ENCODE measurements around the gene PPP2R2B.

PPP2R2B gene

DNA sequence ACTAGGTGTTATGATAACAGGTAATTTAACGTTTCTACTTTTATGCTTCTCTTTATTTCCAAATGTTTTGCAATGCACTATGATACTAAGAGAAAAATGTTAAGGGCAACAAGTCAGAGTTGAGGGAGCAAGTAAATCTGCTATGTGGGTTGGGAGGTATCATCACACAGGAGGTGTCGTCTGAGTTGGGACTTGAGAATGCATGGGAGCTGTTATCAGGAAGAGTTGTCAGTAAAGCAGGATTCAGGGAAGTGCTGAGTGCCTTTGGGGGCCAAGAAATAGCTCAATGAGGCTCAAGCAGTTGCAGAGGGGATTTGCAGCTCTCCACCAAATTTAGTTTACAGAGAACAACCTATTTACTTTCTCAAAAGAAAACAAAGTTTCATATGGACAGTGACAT, 108.0 kb downstream of the PPP2R2B start:
- no peaks in the 10 kb centered on the region for H3K36me3 ChIP-seq (ENCODE audit: control insufficient read depth in 2 of 2, insufficient read depth in 2 of 2, low read length in 2 of 2)
- no peaks in the 10 kb centered on the region for H3K4me1 ChIP-seq (ENCODE audit: control insufficient read depth in 2 of 2, insufficient read depth in 2 of 2, low read length in 2 of 2)
- H3K9ac ChIP-seq (ENCODE audit: low read depth in 1 of 2, low read length in 2 of 2) = no peak overlapping the region
- no peak overlapping the region for H3K27ac ChIP-seq (ENCODE audit: low read depth in 2 of 2, low read length in 2 of 2)
- no peak overlapping the region for H3K4me3 ChIP-seq (ENCODE audit: low read length in 2 of 2)
- no peaks in the 10 kb centered on the region for H3K27me3 ChIP-seq (ENCODE audit: control insufficient read depth in 2 of 2, insufficient read depth in 2 of 2, low read length in 2 of 2)
- H3K9me3 ChIP-seq (ENCODE audit: control insufficient read depth in 2 of 2, low read length in 2 of 2) = no peaks in the 10 kb centered on the region

DNA sequence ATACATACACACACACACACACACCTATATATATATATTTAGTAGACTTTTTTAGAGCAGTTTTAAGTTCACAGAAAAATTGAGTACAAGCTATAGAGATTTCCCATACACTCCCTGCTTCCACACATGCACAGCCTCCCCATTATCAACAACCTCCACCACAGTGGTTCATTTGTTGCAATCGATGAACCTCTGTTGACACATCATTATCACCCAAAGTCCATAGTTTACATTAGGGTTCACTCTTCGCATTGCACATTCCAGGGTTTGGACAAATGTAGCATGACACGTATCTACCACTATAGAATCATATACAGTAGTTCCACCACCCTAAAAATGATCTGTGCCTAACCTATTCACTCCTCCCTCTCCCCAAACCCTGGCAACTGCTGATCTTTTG, 111.0 kb downstream of the PPP2R2B start:
- H3K27ac ChIP-seq (ENCODE audit: low read depth in 2 of 2, low read length in 2 of 2) = no peak overlapping the region
- H3K36me3 ChIP-seq (ENCODE audit: control insufficient read depth in 2 of 2, insufficient read depth in 2 of 2, low read length in 2 of 2) = no peaks in the 10 kb centered on the region
- H3K4me1 ChIP-seq (ENCODE audit: control insufficient read depth in 2 of 2, insufficient read depth in 2 of 2, low read length in 2 of 2) = no peaks in the 10 kb centered on the region
- H3K27me3 ChIP-seq (ENCODE audit: control insufficient read depth in 2 of 2, insufficient read depth in 2 of 2, low read length in 2 of 2) = no peaks in the 10 kb centered on the region
- H3K4me3 ChIP-seq (ENCODE audit: low read length in 2 of 2) = no peak overlapping the region
- no peaks in the 10 kb centered on the region for H3K9me3 ChIP-seq (ENCODE audit: control insufficient read depth in 2 of 2, low read length in 2 of 2)
- H3K9ac ChIP-seq (ENCODE audit: low read depth in 1 of 2, low read length in 2 of 2) = no peak overlapping the region

DNA sequence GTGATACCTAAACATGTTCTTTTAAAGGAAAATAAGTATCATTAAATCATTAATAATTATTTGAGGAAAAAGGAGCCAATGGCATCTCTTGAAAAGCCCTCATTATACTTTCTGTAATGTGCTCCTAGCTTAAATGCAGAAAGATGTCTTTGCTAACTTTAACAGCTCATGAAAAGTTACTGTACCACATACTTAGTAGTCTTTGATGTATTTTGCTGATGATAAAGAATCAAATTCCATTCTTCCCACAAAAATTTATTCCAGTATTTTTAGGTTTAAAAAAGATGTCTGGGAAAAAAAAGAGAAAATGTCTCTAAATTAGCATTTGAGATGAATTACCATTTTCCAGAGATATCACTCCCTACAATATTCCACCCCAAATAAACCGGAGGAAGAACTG, 112.5 kb downstream of the PPP2R2B start:
- no peak overlapping the region for H3K4me3 ChIP-seq (ENCODE audit: low read length in 2 of 2)
- H3K27me3 ChIP-seq (ENCODE audit: control insufficient read depth in 2 of 2, insufficient read depth in 2 of 2, low read length in 2 of 2) = no peaks in the 10 kb centered on the region
- H3K4me1 ChIP-seq (ENCODE audit: control insufficient read depth in 2 of 2, insufficient read depth in 2 of 2, low read length in 2 of 2) = no peaks in the 10 kb centered on the region
- no peak overlapping the region for H3K27ac ChIP-seq (ENCODE audit: low read depth in 2 of 2, low read length in 2 of 2)
- H3K9me3 ChIP-seq (ENCODE audit: control insufficient read depth in 2 of 2, low read length in 2 of 2) = no peaks in the 10 kb centered on the region
- H3K9ac ChIP-seq (ENCODE audit: low read depth in 1 of 2, low read length in 2 of 2) = no peak overlapping the region
- no peaks in the 10 kb centered on the region for H3K36me3 ChIP-seq (ENCODE audit: control insufficient read depth in 2 of 2, insufficient read depth in 2 of 2, low read length in 2 of 2)

DNA sequence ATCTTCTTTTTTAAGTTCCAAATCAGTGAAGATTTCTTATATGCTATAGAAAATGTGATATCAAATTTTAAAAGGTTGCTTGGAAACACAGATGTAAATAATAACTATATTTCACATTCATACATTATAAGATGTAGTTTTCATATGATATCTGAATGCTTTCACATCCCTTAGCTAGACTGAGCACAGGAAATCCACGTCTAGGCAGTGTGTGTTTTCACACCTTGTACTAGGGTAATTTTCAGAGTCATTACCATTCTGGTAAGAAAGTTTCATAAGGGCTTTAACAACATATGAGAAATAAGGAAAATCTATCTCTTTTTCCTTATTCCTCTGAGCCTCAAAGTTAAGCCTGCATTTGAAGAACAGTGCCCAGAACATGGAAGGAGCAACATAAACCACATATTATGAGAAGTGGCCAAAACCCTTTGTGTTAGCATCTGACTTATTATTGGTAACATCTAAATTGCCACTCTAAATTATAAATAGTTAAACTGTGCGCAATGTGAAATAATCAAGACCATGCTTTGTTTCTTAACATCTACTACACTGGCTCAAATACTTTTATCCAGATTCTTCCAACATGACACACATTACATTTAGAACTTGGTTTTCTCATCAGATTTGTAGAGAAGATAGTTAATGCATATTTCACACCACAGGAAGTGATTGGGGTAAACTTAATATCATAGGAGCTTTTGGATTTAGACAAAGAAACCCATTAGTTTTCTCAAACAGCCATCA, 113.3 kb downstream of the PPP2R2B start:
- H3K9me3 ChIP-seq (ENCODE audit: control insufficient read depth in 2 of 2, low read length in 2 of 2) = no peaks in the 10 kb centered on the region
- no peak overlapping the region for H3K4me3 ChIP-seq (ENCODE audit: low read length in 2 of 2)
- no peaks in the 10 kb centered on the region for H3K27me3 ChIP-seq (ENCODE audit: control insufficient read depth in 2 of 2, insufficient read depth in 2 of 2, low read length in 2 of 2)
- no peaks in the 10 kb centered on the region for H3K4me1 ChIP-seq (ENCODE audit: control insufficient read depth in 2 of 2, insufficient read depth in 2 of 2, low read length in 2 of 2)
- H3K9ac ChIP-seq (ENCODE audit: low read depth in 1 of 2, low read length in 2 of 2) = no peak overlapping the region
- H3K27ac ChIP-seq (ENCODE audit: low read depth in 2 of 2, low read length in 2 of 2) = no peak overlapping the region
- no peaks in the 10 kb centered on the region for H3K36me3 ChIP-seq (ENCODE audit: control insufficient read depth in 2 of 2, insufficient read depth in 2 of 2, low read length in 2 of 2)

DNA sequence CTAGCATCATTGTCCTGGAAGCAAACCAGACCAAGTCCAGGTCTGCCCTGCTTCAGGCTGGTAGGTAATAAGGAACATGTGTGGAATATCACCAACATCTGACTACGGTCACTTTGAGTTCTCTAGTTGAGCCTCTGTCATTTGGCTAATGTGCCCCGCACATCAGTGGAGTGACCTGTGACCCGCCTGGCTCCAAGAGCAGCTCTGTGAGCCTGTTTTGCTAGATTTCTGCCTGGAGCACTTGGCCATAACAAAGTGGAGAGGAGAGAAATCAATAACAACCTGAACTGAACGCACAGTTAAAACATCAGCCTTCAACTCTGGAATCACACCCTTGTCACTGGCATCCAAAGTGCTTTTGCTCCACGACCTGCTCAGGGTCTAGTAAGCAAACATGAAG, 115.7 kb downstream of the PPP2R2B start:
- H3K4me3 ChIP-seq (ENCODE audit: low read length in 2 of 2) = no peak overlapping the region
- H3K27ac ChIP-seq (ENCODE audit: low read depth in 2 of 2, low read length in 2 of 2) = no peak overlapping the region
- H3K27me3 ChIP-seq (ENCODE audit: control insufficient read depth in 2 of 2, insufficient read depth in 2 of 2, low read length in 2 of 2) = no peaks in the 10 kb centered on the region
- H3K9ac ChIP-seq (ENCODE audit: low read depth in 1 of 2, low read length in 2 of 2) = no peak overlapping the region
- H3K4me1 ChIP-seq (ENCODE audit: control insufficient read depth in 2 of 2, insufficient read depth in 2 of 2, low read length in 2 of 2) = no peaks in the 10 kb centered on the region
- no peaks in the 10 kb centered on the region for H3K9me3 ChIP-seq (ENCODE audit: control insufficient read depth in 2 of 2, low read length in 2 of 2)
- H3K36me3 ChIP-seq (ENCODE audit: control insufficient read depth in 2 of 2, insufficient read depth in 2 of 2, low read length in 2 of 2) = no peaks in the 10 kb centered on the region

DNA sequence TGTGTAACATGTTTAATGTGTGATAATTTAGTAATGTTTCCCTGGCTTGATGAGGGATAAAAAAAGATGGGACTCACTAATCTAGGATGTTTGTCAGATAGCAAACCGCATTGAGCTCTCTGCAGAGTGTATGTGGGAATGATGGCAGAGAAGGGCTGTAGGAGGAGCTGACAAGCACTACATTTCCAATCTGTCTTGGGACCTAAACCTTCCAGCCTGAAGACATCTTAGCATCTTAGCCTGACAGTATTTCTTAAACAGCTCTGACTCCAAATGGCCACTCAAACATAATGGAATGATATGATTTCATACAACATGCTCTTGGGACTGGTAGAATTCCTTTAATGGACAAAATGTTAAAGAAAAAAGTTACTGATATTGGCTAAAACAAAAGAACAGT, 116.7 kb downstream of the PPP2R2B start:
- Histone ChIP-seq H3K4me1 (ENCODE audit: control insufficient read depth in 2 of 2, insufficient read depth in 2 of 2, low read length in 2 of 2) (no peaks in the 10 kb centered on the region), H3K9me3 (ENCODE audit: control insufficient read depth in 2 of 2, low read length in 2 of 2) (no peaks in the 10 kb centered on the region), H3K27ac (ENCODE audit: low read depth in 2 of 2, low read length in 2 of 2) (no peak overlapping the region), H3K36me3 (ENCODE audit: control insufficient read depth in 2 of 2, insufficient read depth in 2 of 2, low read length in 2 of 2) (no peaks in the 10 kb centered on the region), H3K9ac (ENCODE audit: low read depth in 1 of 2, low read length in 2 of 2) (no peak overlapping the region), H3K27me3 (ENCODE audit: control insufficient read depth in 2 of 2, insufficient read depth in 2 of 2, low read length in 2 of 2) (no peaks in the 10 kb centered on the region), H3K4me3 (ENCODE audit: low read length in 2 of 2) (no peak overlapping the region)

DNA sequence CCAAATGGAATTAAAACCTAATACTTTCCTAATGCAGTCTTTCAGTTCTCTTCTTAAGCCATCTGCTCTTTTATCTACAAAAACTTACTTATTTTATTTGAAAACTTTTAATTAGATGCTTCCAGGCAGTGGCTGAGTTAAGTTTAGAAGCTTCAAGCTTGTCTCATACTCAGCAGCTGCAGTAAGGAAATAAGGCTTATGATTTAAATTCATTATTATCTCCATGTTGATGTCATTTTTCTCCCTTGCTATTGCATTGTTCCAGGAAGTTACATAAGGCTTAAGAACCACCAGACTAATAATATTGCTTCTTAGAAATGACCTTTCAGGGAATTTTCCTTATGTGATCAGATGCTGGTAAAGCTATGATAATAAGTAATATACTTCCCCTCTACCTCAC, 119.6 kb downstream of the PPP2R2B start:
- no peak overlapping the region for H3K9ac ChIP-seq (ENCODE audit: low read depth in 1 of 2, low read length in 2 of 2)
- H3K9me3 ChIP-seq (ENCODE audit: control insufficient read depth in 2 of 2, low read length in 2 of 2) = no peaks in the 10 kb centered on the region
- no peaks in the 10 kb centered on the region for H3K4me1 ChIP-seq (ENCODE audit: control insufficient read depth in 2 of 2, insufficient read depth in 2 of 2, low read length in 2 of 2)
- no peak overlapping the region for H3K4me3 ChIP-seq (ENCODE audit: low read length in 2 of 2)
- no peaks in the 10 kb centered on the region for H3K27me3 ChIP-seq (ENCODE audit: control insufficient read depth in 2 of 2, insufficient read depth in 2 of 2, low read length in 2 of 2)
- no peak overlapping the region for H3K27ac ChIP-seq (ENCODE audit: low read depth in 2 of 2, low read length in 2 of 2)
- no peaks in the 10 kb centered on the region for H3K36me3 ChIP-seq (ENCODE audit: control insufficient read depth in 2 of 2, insufficient read depth in 2 of 2, low read length in 2 of 2)

DNA sequence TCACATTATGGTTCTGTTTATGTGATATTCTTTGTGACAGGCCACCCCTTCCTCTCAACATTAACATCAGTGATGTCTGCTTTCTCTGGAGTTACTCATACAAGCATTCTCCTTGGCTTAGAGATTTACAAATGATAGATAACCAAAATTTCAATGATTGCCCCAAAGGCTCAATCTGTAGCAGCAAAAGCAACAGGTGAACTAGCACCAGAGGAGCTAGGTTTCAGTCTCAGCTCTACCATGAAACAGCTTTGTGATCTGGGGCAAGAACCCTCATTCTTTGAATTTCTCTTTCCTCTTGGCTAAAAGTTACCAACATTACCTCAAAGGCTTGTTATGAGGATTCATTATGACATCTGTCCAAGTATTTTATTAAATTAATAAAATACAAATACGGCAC, 120.5 kb downstream of the PPP2R2B start:
- H3K27me3 ChIP-seq (ENCODE audit: control insufficient read depth in 2 of 2, insufficient read depth in 2 of 2, low read length in 2 of 2) = no peaks in the 10 kb centered on the region
- H3K27ac ChIP-seq (ENCODE audit: low read depth in 2 of 2, low read length in 2 of 2) = no peak overlapping the region
- no peaks in the 10 kb centered on the region for H3K36me3 ChIP-seq (ENCODE audit: control insufficient read depth in 2 of 2, insufficient read depth in 2 of 2, low read length in 2 of 2)
- no peak overlapping the region for H3K4me3 ChIP-seq (ENCODE audit: low read length in 2 of 2)
- no peaks in the 10 kb centered on the region for H3K9me3 ChIP-seq (ENCODE audit: control insufficient read depth in 2 of 2, low read length in 2 of 2)
- no peak overlapping the region for H3K9ac ChIP-seq (ENCODE audit: low read depth in 1 of 2, low read length in 2 of 2)
- no peaks in the 10 kb centered on the region for H3K4me1 ChIP-seq (ENCODE audit: control insufficient read depth in 2 of 2, insufficient read depth in 2 of 2, low read length in 2 of 2)

DNA sequence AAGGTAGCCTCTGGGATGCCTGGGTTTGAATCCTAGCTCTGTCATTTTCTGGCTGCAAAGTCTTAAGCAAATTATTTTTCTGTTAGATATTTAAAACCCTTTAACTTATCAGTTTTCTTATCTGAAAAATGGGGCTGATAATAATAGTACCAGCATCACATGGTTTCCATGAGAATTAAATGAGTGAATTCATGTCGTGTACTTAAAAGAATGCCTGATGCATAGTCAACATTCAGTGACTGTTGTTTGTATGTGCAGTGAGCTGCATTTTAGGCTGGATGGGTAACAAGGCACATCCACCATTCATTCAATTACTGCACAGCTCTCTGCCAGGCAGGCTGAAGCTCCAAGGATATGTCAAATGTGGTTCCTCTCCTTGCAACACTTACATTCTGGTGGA, 122.0 kb downstream of the PPP2R2B start:
- no peaks in the 10 kb centered on the region for H3K4me1 ChIP-seq (ENCODE audit: control insufficient read depth in 2 of 2, insufficient read depth in 2 of 2, low read length in 2 of 2)
- no peak overlapping the region for H3K9ac ChIP-seq (ENCODE audit: low read depth in 1 of 2, low read length in 2 of 2)
- H3K4me3 ChIP-seq (ENCODE audit: low read length in 2 of 2) = no peak overlapping the region
- H3K27me3 ChIP-seq (ENCODE audit: control insufficient read depth in 2 of 2, insufficient read depth in 2 of 2, low read length in 2 of 2) = no peaks in the 10 kb centered on the region
- H3K36me3 ChIP-seq (ENCODE audit: control insufficient read depth in 2 of 2, insufficient read depth in 2 of 2, low read length in 2 of 2) = no peaks in the 10 kb centered on the region
- no peaks in the 10 kb centered on the region for H3K9me3 ChIP-seq (ENCODE audit: control insufficient read depth in 2 of 2, low read length in 2 of 2)
- H3K27ac ChIP-seq (ENCODE audit: low read depth in 2 of 2, low read length in 2 of 2) = no peak overlapping the region

DNA sequence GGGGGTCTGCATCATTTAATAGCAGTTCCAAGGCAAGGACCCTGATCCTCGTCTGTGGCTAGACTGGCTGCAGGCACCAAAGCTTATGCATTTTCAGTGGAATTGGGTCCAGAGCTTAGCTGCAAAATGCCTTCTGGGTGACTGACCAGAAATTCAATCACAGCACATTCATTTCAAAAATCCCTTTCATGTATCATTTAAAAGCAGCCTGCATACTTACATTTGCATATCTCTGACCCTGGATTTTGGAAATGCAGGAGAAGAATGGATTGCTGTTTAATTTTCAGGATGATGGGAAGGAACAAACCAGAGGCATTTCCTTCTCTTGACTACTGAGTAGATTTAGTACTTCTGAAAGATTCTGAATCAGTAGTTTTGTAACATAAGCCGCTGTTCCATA, 122.8 kb downstream of the PPP2R2B start:
- no peak overlapping the region for H3K27ac ChIP-seq (ENCODE audit: low read depth in 2 of 2, low read length in 2 of 2)
- H3K9me3 ChIP-seq (ENCODE audit: control insufficient read depth in 2 of 2, low read length in 2 of 2) = no peaks in the 10 kb centered on the region
- H3K36me3 ChIP-seq (ENCODE audit: control insufficient read depth in 2 of 2, insufficient read depth in 2 of 2, low read length in 2 of 2) = no peaks in the 10 kb centered on the region
- no peak overlapping the region for H3K9ac ChIP-seq (ENCODE audit: low read depth in 1 of 2, low read length in 2 of 2)
- H3K4me1 ChIP-seq (ENCODE audit: control insufficient read depth in 2 of 2, insufficient read depth in 2 of 2, low read length in 2 of 2) = no peaks in the 10 kb centered on the region
- H3K4me3 ChIP-seq (ENCODE audit: low read length in 2 of 2) = no peak overlapping the region
- no peaks in the 10 kb centered on the region for H3K27me3 ChIP-seq (ENCODE audit: control insufficient read depth in 2 of 2, insufficient read depth in 2 of 2, low read length in 2 of 2)

DNA sequence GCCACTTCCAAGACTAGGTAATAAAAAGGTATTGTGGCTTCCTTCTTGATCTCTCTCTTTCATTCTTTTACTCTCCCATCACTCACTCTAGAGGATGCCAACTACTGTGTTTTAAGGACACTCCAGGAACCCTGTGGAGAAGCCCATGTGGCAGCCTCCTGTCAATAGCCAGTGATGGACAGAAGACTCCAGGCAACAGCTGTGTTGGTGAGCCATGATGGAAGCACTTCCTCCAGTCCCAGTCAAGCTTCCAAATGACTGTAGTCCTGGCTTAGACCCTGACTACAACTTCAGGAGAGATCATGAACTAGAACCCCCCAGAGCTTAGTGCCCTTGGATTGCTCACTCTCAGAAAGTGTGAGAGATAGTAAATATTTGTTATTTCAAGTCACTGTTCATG, 123.9 kb downstream of the PPP2R2B start:
- H3K4me3 ChIP-seq (ENCODE audit: low read length in 2 of 2) = no peak overlapping the region
- H3K9ac ChIP-seq (ENCODE audit: low read depth in 1 of 2, low read length in 2 of 2) = no peak overlapping the region
- H3K27me3 ChIP-seq (ENCODE audit: control insufficient read depth in 2 of 2, insufficient read depth in 2 of 2, low read length in 2 of 2) = no peaks in the 10 kb centered on the region
- H3K9me3 ChIP-seq (ENCODE audit: control insufficient read depth in 2 of 2, low read length in 2 of 2) = no peaks in the 10 kb centered on the region
- no peaks in the 10 kb centered on the region for H3K4me1 ChIP-seq (ENCODE audit: control insufficient read depth in 2 of 2, insufficient read depth in 2 of 2, low read length in 2 of 2)
- H3K27ac ChIP-seq (ENCODE audit: low read depth in 2 of 2, low read length in 2 of 2) = no peak overlapping the region
- H3K36me3 ChIP-seq (ENCODE audit: control insufficient read depth in 2 of 2, insufficient read depth in 2 of 2, low read length in 2 of 2) = no peaks in the 10 kb centered on the region

Measured in mucosa of rectum (tissue), 2 donors.